HS-5 (cell line): ENCODE measurements around the gene HCFC2.
"Not testable (repeated sequence)": the region's sequence is repeated elsewhere in the genome, so short reads cannot be mapped to it uniquely, and the experiment has no call there.

Source experiments
- DNase-seq: peaks from one replicate; pipeline ENCODE4 v3.0.0-alpha.2; 2012; ENCODE audit warnings: low read depth

Gene HCFC2

GRCh38 chr12:104057771-104058197, 6.5 kb upstream of the HCFC2 start:
- no peak for DNase-seq

GRCh38 chr12:104058802-104059201, 5.5 kb upstream of the HCFC2 start:
- DNase-seq: no peak

GRCh38 chr12:104059963-104060362, 4.4 kb upstream of the HCFC2 start:
- no peak for DNase-seq

- no peak for DNase-seq
Observed at GRCh38 chr12:104060791-104061190, 3.5 kb upstream of the HCFC2 start.

- no peak for DNase-seq
Observed at GRCh38 chr12:104063712-104064030, 660 bp upstream of the HCFC2 start.

- no peak for DNase-seq
Observed at GRCh38 chr12:104064842-104065427, 604 bp downstream of the HCFC2 start.

- no peak for DNase-seq
Observed at GRCh38 chr12:104072099-104072498, 7.8 kb downstream of the HCFC2 start.

GRCh38 chr12:104073699-104074098, 9.4 kb downstream of the HCFC2 start:
- DNase-seq: no peak

GRCh38 chr12:104079024-104079423, 14.7 kb downstream of the HCFC2 start:
- DNase-seq: no peak

- DNase-seq: no peak
Observed at GRCh38 chr12:104080764-104081163, 16.4 kb downstream of the HCFC2 start.

- no peak for DNase-seq
Observed at GRCh38 chr12:104083769-104084475, 19.6 kb downstream of the HCFC2 start.

- DNase-seq: no peak
Observed at GRCh38 chr12:104090685-104091084, 26.4 kb downstream of the HCFC2 start.

- DNase-seq: no peak
Observed at GRCh38 chr12:104091136-104091535, 26.8 kb downstream of the HCFC2 start.

- no peak for DNase-seq
Observed at GRCh38 chr12:104094284-104094683, 30.0 kb downstream of the HCFC2 start.

GRCh38 chr12:104095289-104095688, 31.0 kb downstream of the HCFC2 start:
- DNase-seq: no peak

- no peak for DNase-seq
Observed at GRCh38 chr12:104097954-104098353, 33.6 kb downstream of the HCFC2 start.

- DNase-seq: no peak
Observed at GRCh38 chr12:104105461-104105860, 41.1 kb downstream of the HCFC2 start.

GRCh38 chr12:104106965-104107364, 42.6 kb downstream of the HCFC2 start:
- no peak for DNase-seq

GRCh38 chr12:104108755-104109445, 44.6 kb downstream of the HCFC2 start:
- DNase-seq: peak; percentile 52

GRCh38 chr12:104109446-104110271, 45.3 kb downstream of the HCFC2 start:
- DNase-seq: no peak

GRCh38 chr12:104114834-104115586, 50.7 kb downstream of the HCFC2 start:
- not testable (repeated sequence) for DNase-seq

GRCh38 chr12:104115587-104115975, 51.2 kb downstream of the HCFC2 start:
- DNase-seq: no peak
